GM12878 (cell line): ENCODE results near the gene BIK. TPM values are rescaled to one million over a fixed set of nuclear protein-coding genes. Genes with fewer than 3 reads are reported as not detected.

Source experiments
- ATAC-seq: fragments of 200-7000 bp; cut with Tn5 transposase; 3 replicates; pipeline ENCODE4 v1.9.1; 2020; ENCODE audit warnings: mild to moderate bottlenecking, moderate library complexity
- BruUV-seq: library from RNA; stranded (reverse); fragments of 400-500 nt; replicated peaks from 2 replicates; lab custom pipeline; 2021; lab: Mats Ljungman, UMichigan
- CTCF ChIA-PET: fragments of 300-600 bp; sonication (Branson Sonifier 250); formaldehyde crosslinking; extraction: SDS; loops from one replicate; lab custom pipeline; 2021; ENCODE audit warnings: inconsistent platforms; lab: Yijun Ruan, JAX
- POLR2A ChIA-PET: fragments of 350-600 bp; formaldehyde crosslinking; extraction: SDS; loops from one replicate; lab custom pipeline; 2021; ENCODE audit warnings: inconsistent platforms; lab: Charles Lee
- RAD21 ChIA-PET: fragments of 300-600 bp; sonication (Branson Sonifier 250); formaldehyde crosslinking; loops from one replicate; lab custom pipeline; 2023; ENCODE audit warnings: antibody characterized with exemption; ENCODE audit not compliant: unreplicated experiment; lab: Charles Lee
- SMC1A ChIA-PET: fragments of 300-600 bp; sonication (Branson Sonifier 250); formaldehyde crosslinking; loops from one replicate; lab custom pipeline; 2023; ENCODE audit not compliant: unreplicated experiment, uncharacterized antibody; lab: Charles Lee
- DNase-seq: peaks from one replicate; pipeline ENCODE4 v3.0.0-alpha.2; 2011; ENCODE audit warnings: low read depth, low spot score
- FAIRE-seq: peaks from 3 replicates; lab custom pipeline; 2011; peaks lifted over from hg19 to GRCh38; lab: Jason Lieb, UNC
- H2AFZ ChIP-seq: 2 replicates; pipeline ENCODE4 v1.6.0; 2011; ENCODE audit warnings: low read depth, low read length, control low read depth; ENCODE audit not compliant: control insufficient read depth
- H3K27ac ChIP-seq: 2 replicates; pipeline ENCODE4 v1.5.1; 2011; ENCODE audit warnings: control low read depth; ENCODE audit not compliant: control insufficient read depth, insufficient read depth
- H3K27me3 ChIP-seq, 2 experiments: replicated peaks in 1 of 2; 2 replicates each; pipeline versions ENCODE4 v1.6.0 to v1.6.1; 2011; ENCODE audit warnings: low read length in 1 of 2; ENCODE audit not compliant: control insufficient read depth in 2 of 2, insufficient read depth in 2 of 2
- H3K36me3 ChIP-seq, 2 experiments: 2 replicates each; pipeline ENCODE4 v1.5.1; 2011; ENCODE audit warnings: low read length in 1 of 2; ENCODE audit not compliant: control insufficient read depth in 2 of 2, insufficient read depth in 2 of 2
- H3K4me1 ChIP-seq: 2 replicates; pipeline ENCODE4 v1.6.1; 2011; ENCODE audit warnings: mild to moderate bottlenecking, low read length, moderate library complexity, mixed read lengths; ENCODE audit not compliant: control insufficient read depth, insufficient read depth
- H3K4me2 ChIP-seq: 2 replicates; pipeline ENCODE4 v1.6.0; 2011; ENCODE audit warnings: control low read depth; ENCODE audit not compliant: control insufficient read depth, insufficient read depth
- H3K4me3 ChIP-seq: fragments of 200-600 bp; sonication (generic); 2 replicates; pipeline ENCODE4 v1.5.1; 2016
- H3K79me2 ChIP-seq: 2 replicates; pipeline ENCODE4 v1.6.0; 2011; ENCODE audit warnings: low read length; ENCODE audit not compliant: control insufficient read depth, insufficient read depth
- H3K9ac ChIP-seq: 2 replicates; pipeline ENCODE4 v1.8.0; 2011; ENCODE audit warnings: low read length, control low read depth, mixed read lengths; ENCODE audit not compliant: control insufficient read depth, insufficient read depth
- H3K9me3 ChIP-seq: replicated peaks from 3 replicates; pipeline ENCODE4 v1.5.1; 2011; ENCODE audit warnings: mild to moderate bottlenecking, low read length; ENCODE audit not compliant: control insufficient read depth, insufficient read depth
- H4K20me1 ChIP-seq: 2 replicates; pipeline ENCODE4 v1.6.0; 2011; ENCODE audit not compliant: control insufficient read depth, insufficient read depth
- MYC ChIP-seq: IDR thresholded peaks from 2 replicates; pipeline ENCODE4 v1.6.1; 2011; ENCODE audit warnings: mild to moderate bottlenecking, low read length, moderate library complexity, inconsistent platforms; ENCODE audit not compliant: insufficient read depth, insufficient replicate concordance, insufficient read length, severe bottlenecking
- POLR2AphosphoS5 ChIP-seq: IDR thresholded peaks from 2 replicates; pipeline ENCODE4 v1.6.1; 2011; ENCODE audit warnings: mild to moderate bottlenecking, low read length, inconsistent platforms
- RAD21 ChIP-seq: IDR thresholded peaks from 2 replicates; pipeline ENCODE4 v1.6.1; 2011; ENCODE audit warnings: mild to moderate bottlenecking, low read depth, low read length, moderate library complexity; ENCODE audit not compliant: insufficient read depth
- SREBF1 ChIP-seq: IDR thresholded peaks from 2 replicates; pipeline ENCODE4 v1.6.1; 2012; ENCODE audit warnings: mild to moderate bottlenecking, low read length
- TCF3 ChIP-seq: IDR thresholded peaks from 2 replicates; pipeline ENCODE4 v1.6.1; 2012; ENCODE audit warnings: low read depth, mild to moderate bottlenecking, low read length, borderline replicate concordance; ENCODE audit not compliant: insufficient read depth
- YBX1 ChIP-seq: fragments of 450-650 bp; IDR thresholded peaks from 2 replicates; pipeline ENCODE4 v1.6.1; 2016; ENCODE audit warnings: antibody characterized with exemption
- ZNF384 ChIP-seq: IDR thresholded peaks from 2 replicates; pipeline ENCODE4 v1.6.1; 2012; ENCODE audit warnings: low read depth, mild to moderate bottlenecking, low read length, improper control_type of control experiment, borderline replicate concordance
- ZZZ3 ChIP-seq: IDR thresholded peaks from 2 replicates; pipeline ENCODE4 v1.6.1; 2011; ENCODE audit warnings: low read depth; ENCODE audit not compliant: control insufficient read depth, insufficient read length
- WGBS: methylation state at CpG from one replicate; pipeline ENCODE4 v1.1.6; 2016; ENCODE audit warnings: low lambda C conversion rate; ENCODE audit not compliant: insufficient replicate concordance, insufficient coverage; ENCODE audit errors: missing lambda C conversion rate; 5-methylcytosine and 5-hydroxymethylcytosine counted together
- in situ Hi-C: fragments of 300-500 bp; cut with MboI; formaldehyde crosslinking; loops from 9 replicates; pipeline ENCODE4 v1.14.3; 2018; ENCODE audit warnings: mixed read lengths
- intact Hi-C: fragments of 100-400 bp; cut with micrococcal nuclease; formaldehyde crosslinking; loops from one replicate; pipeline ENCODE4 v1.14.2; 2022; ENCODE audit not compliant: unreplicated experiment
- polyA plus RNA-seq, 11 experiments: library from polyadenylated mRNA; depleted of rRNA in 4 of 11; unstranded in 6 of 11; stranded (reverse) in 5 of 11; fragments of >200 nt; fragmentation: Nextera tagmentation in 4 of 11; fragmentation: Illumina TruSeq in 1 of 11; extraction: Ambion mirVana in 4 of 11; extraction: Trizol in 1 of 11; gene quantifications; 1 replicate in 1 of 11; 2 replicates in 10 of 11; pipeline versions ENCODE4 v1.2.1 to v1.2.3, GENCODE V29; 2011 to 2016; ENCODE audit warnings: inconsistent platforms in 2 of 11, missing spikeins in 2 of 11, low read depth in 1 of 11
- total RNA-seq, 4 experiments: library from RNA; depleted of rRNA in 3 of 4; stranded (reverse); fragments of >200 nt in 3 of 4; fragmentation: Illumina TruSeq in 1 of 4; extraction: Trizol in 1 of 4; gene quantifications; 2 replicates each; pipeline versions ENCODE4 v1.2.1 to v1.2.3, GENCODE V29; 2013 to 2021
- TF ChIP-seq, protein P1 (sequence below): fragments of 450-650 bp; IDR thresholded peaks from 2 replicates; pipeline ENCODE4 v1.6.1; 2016; ENCODE audit warnings: mild to moderate bottlenecking, moderate library complexity, borderline replicate concordance

BIK gene
- total and polyA plus RNA-seq, 10 of the 15 experiments (the other 5 are each of a cell fraction or from before 2014, with no cell fraction given): 0.33 to 9.8 (median 3.9) TPM

DNA sequence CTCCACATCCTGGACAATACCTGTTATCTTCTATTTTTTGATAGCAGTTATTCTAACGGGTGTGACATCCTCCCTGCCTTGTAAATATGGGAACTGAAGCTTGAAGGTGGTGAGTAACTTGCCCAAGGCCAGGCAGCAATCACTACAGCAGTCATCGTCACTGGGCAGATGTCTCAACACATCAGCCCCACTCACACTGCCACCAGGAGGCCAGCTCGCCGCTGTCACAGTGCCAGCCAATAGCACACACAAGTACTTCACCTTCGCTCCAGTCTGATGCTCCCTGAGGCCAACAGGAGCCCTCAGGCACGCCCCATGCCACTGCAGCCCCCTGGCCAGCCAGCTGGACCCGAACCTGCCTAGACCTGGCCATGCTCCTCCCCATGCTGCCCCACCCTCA, 16.5 kb upstream of the BIK start:
- Histone ChIP-seq H3K9ac (no peak overlapping the region), H3K79me2 (no peaks in the 10 kb centered on the region), H3K9me3 (peaks cover 3% of the 10 kb centered on the region; the same call in 2 of the 3 replicates), H2AFZ (no peak overlapping the region), H3K4me2 (no peak overlapping the region), H3K36me3 (no peaks in the 10 kb centered on the region), H3K4me1 (no peaks in the 10 kb centered on the region), H3K4me3 (no peak overlapping the region), H3K27me3 (no peaks in the 10 kb centered on the region), H3K27ac (no peak overlapping the region), H4K20me1 (no peaks in the 10 kb centered on the region)
- SMC1A ChIA-PET: no interaction called here
- DNase-seq: no peak
- POLR2A ChIA-PET: no interaction called here
- no TSS peak for BruUV-seq
- FAIRE-seq: no peak
- in situ Hi-C loops (no loop called here), intact Hi-C loops (loop anchor here (5.0 kb wide), 1 partner anchor 432 kb away; no protein-coding TSS in a partner anchor)
- ATAC-seq: peak; percentile 8; the same call in 1 of the 3 replicates
- WGBS: 23% methylated on average over 7 of the region's 7 CpGs
- RAD21 ChIA-PET: no interaction called here
- TF ChIP-seq RAD21 (no peak), ZNF384 (no peak), POLR2AphosphoS5 (no peak), YBX1 (no peak), ZZZ3 (no peak), SREBF1 (no peak), MYC (no peak), TCF3 (no peak)
- TF ChIP-seq, protein P1, sequence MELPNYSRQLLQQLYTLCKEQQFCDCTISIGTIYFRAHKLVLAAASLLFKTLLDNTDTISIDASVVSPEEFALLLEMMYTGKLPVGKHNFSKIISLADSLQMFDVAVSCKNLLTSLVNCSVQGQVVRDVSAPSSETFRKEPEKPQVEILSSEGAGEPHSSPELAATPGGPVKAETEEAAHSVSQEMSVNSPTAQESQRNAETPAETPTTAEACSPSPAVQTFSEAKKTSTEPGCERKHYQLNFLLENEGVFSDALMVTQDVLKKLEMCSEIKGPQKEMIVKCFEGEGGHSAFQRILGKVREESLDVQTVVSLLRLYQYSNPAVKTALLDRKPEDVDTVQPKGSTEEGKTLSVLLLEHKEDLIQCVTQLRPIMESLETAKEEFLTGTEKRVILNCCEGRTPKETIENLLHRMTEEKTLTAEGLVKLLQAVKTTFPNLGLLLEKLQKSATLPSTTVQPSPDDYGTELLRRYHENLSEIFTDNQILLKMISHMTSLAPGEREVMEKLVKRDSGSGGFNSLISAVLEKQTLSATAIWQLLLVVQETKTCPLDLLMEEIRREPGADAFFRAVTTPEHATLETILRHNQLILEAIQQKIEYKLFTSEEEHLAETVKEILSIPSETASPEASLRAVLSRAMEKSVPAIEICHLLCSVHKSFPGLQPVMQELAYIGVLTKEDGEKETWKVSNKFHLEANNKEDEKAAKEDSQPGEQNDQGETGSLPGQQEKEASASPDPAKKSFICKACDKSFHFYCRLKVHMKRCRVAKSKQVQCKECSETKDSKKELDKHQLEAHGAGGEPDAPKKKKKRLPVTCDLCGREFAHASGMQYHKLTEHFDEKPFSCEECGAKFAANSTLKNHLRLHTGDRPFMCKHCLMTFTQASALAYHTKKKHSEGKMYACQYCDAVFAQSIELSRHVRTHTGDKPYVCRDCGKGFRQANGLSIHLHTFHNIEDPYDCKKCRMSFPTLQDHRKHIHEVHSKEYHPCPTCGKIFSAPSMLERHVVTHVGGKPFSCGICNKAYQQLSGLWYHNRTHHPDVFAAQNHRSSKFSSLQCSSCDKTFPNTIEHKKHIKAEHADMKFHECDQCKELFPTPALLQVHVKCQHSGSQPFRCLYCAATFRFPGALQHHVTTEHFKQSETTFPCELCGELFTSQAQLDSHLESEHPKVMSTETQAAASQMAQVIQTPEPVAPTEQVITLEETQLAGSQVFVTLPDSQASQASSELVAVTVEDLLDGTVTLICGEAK: no peak
- TF ChIP-seq, all 136 proteins: peak for 0
- CTCF ChIA-PET: interaction anchor here (0.6 kb wide), 1 partner anchor 375 kb away, joined by 5 read pairs; no protein-coding TSS in a partner anchor
